PC-3 (cell line): ENCODE measurements around the gene HMGA1. TPM values are rescaled to one million over a fixed set of nuclear protein-coding genes. Genes with fewer than 3 reads are reported as not detected.
"Not testable (repeated sequence)": the region's sequence is repeated elsewhere in the genome, so short reads cannot be mapped to it uniquely, and the experiment has no call there.

ENCODE experiments used
- ATAC-seq: fragments of 200-7000 bp; cut with Tn5 transposase; 2 replicates; pipeline ENCODE4 v1.9.1; 2020; ENCODE audit warnings: mild to moderate bottlenecking, moderate library complexity
- BruUV-seq: library from RNA; stranded (reverse); fragments of 400-500 nt; replicated peaks from 2 replicates; lab custom pipeline; 2021; lab: Mats Ljungman, UMichigan
- CTCF ChIA-PET: fragments of 300-600 bp; sonication (Branson Sonifier 250); formaldehyde crosslinking; loops from one replicate; lab custom pipeline; 2022; ENCODE audit warnings: antibody characterized with exemption; lab: Charles Lee
- POLR2A ChIA-PET: fragments of 300-600 bp; sonication (Branson Sonifier 250); formaldehyde crosslinking; loops from one replicate; lab custom pipeline; 2022; ENCODE audit warnings: antibody characterized with exemption; ENCODE audit not compliant: unreplicated experiment; lab: Charles Lee
- DNase-seq: peaks from one replicate; pipeline ENCODE4 v3.0.0-alpha.2; 2015
- H2AFZ ChIP-seq: fragments of 300-600 bp; sonication (generic); 2 replicates; pipeline ENCODE4 v1.6.0; 2016; ENCODE audit warnings: antibody characterized with exemption, low read length
- H3F3A ChIP-seq: fragments of 300-600 bp; sonication (generic); one replicate; pipeline ENCODE4 v1.6.0; 2017; ENCODE audit warnings: antibody characterized with exemption, low read length, control low read depth, mild to moderate bottlenecking; ENCODE audit not compliant: unreplicated experiment
- H3K27ac ChIP-seq: fragments of 300-600 bp; sonication (generic); 2 replicates; pipeline ENCODE4 v1.5.1; 2016; ENCODE audit warnings: mild to moderate bottlenecking, low read length
- H3K27me3 ChIP-seq: fragments of 300-600 bp; sonication (generic); 2 replicates; pipeline ENCODE4 v1.6.1; 2016; ENCODE audit warnings: low read length, mixed read lengths
- H3K36me3 ChIP-seq: fragments of 300-600 bp; sonication (generic); 2 replicates; pipeline ENCODE4 v1.6.1; 2016; ENCODE audit warnings: low read depth, mixed run types, low read length, mixed read lengths
- H3K4me1 ChIP-seq: fragments of 300-600 bp; sonication (generic); 2 replicates; pipeline ENCODE4 v1.5.1; 2016; ENCODE audit warnings: low read length; ENCODE audit not compliant: insufficient read depth
- H3K4me2 ChIP-seq: fragments of 300-600 bp; sonication (generic); 2 replicates; pipeline ENCODE4 v1.6.0; 2016; ENCODE audit warnings: low read length
- H3K4me3 ChIP-seq: fragments of 300-600 bp; sonication (generic); 2 replicates; pipeline ENCODE4 v1.5.1; 2016; ENCODE audit warnings: mild to moderate bottlenecking, low read length, mixed read lengths
- H3K79me2 ChIP-seq: fragments of 300-600 bp; sonication (generic); 2 replicates; pipeline ENCODE4 v1.6.1; 2017; ENCODE audit warnings: low read length, mixed read lengths
- H3K9ac ChIP-seq: fragments of 300-600 bp; sonication (generic); 2 replicates; pipeline ENCODE4 v1.6.0; 2016; ENCODE audit warnings: mild to moderate bottlenecking, low read length
- H3K9me2 ChIP-seq: fragments of 300-600 bp; sonication (generic); replicated peaks from 2 replicates; pipeline ENCODE4 v1.6.1; 2016; ENCODE audit warnings: mixed run types, low read length, mixed read lengths
- H3K9me3 ChIP-seq: fragments of 300-600 bp; sonication (generic); 2 replicates; pipeline ENCODE4 v1.6.1; 2016; ENCODE audit warnings: low read length, mixed read lengths
- H4K20me1 ChIP-seq: fragments of 300-600 bp; sonication (generic); 2 replicates; pipeline ENCODE4 v1.6.1; 2016; ENCODE audit warnings: low read length, mixed read lengths
- CTCF ChIP-seq: fragments of 300-600 bp; sonication (generic); conservative IDR thresholded peaks from 2 replicates; pipeline ENCODE4 v1.5.1; 2017; ENCODE audit warnings: antibody characterized with exemption, low read depth, mild to moderate bottlenecking, low read length
- EZH2 ChIP-seq: fragments of 300-600 bp; sonication (generic); IDR thresholded peaks from one replicate; pipeline ENCODE4 v1.6.1; 2017; ENCODE audit warnings: antibody characterized with exemption, mild to moderate bottlenecking, low read length; ENCODE audit not compliant: unreplicated experiment
- EZH2phosphoT487 ChIP-seq: fragments of 300-600 bp; sonication (generic); IDR thresholded peaks from 2 replicates; pipeline ENCODE4 v1.6.1; 2018; ENCODE audit warnings: mild to moderate bottlenecking, antibody characterized with exemption, low read length, borderline replicate concordance
- intact Hi-C: fragments of 100-400 bp; cut with micrococcal nuclease; formaldehyde crosslinking; loops from 2 replicates; pipeline ENCODE4 v1.9.0; 2023
- total RNA-seq: library from RNA; depleted of rRNA; stranded (reverse); fragments of >200 nt; gene quantifications from 2 replicates; pipeline ENCODE4 v1.2.3, GENCODE V29; 2014

HMGA1 gene
- total RNA-seq, 1 experiment from 2014 or later, result 1,115 TPM

- Histone ChIP-seq H3K27ac (no peak overlapping the region), H4K20me1 (no peaks in the 10 kb centered on the region), H3K9me3 (no peaks in the 10 kb centered on the region), H3K79me2 (no peaks in the 10 kb centered on the region), H2AFZ (no peak overlapping the region), H3F3A (no peaks in the 10 kb centered on the region), H3K4me1 (no peaks in the 10 kb centered on the region), H3K9ac (no peak overlapping the region), H3K27me3 (no peaks in the 10 kb centered on the region), H3K36me3 (no peaks in the 10 kb centered on the region), H3K4me2 (no peak overlapping the region), H3K9me2 (no peaks in the 10 kb centered on the region), H3K4me3 (no peak overlapping the region)
- CTCF ChIA-PET, result no interaction called here
- intact Hi-C loops, result no loop called here
- POLR2A ChIA-PET, result no interaction called here
- ATAC-seq (no peak), DNase-seq (no peak)
- BruUV-seq, result no TSS peak
- TF ChIP-seq CTCF, result no peak
- TF ChIP-seq EZH2phosphoT487, result no peak
- no peak for TF ChIP-seq EZH2
These were observed 31.1 kb downstream of the HMGA1 start for GRCh38 chr6:34267746-34268145.

- BruUV-seq, CTCF ChIA-PET: not testable (repeated sequence)
These were observed 32.5 kb downstream of the HMGA1 start for GRCh38 chr6:34269132-34269531.

GRCh38 chr6:34269658-34270341 is 33.1 kb downstream of the HMGA1 start:
- BruUV-seq, H3K4me2 ChIP-seq, H2AFZ ChIP-seq, H3K79me2 ChIP-seq, H3K9me3 ChIP-seq, H3F3A ChIP-seq, H3K36me3 ChIP-seq, H3K9ac ChIP-seq, DNase-seq, POLR2A ChIA-PET, H4K20me1 ChIP-seq, H3K4me3 ChIP-seq, H3K27me3 ChIP-seq, H3K27ac ChIP-seq, intact Hi-C loops, H3K9me2 ChIP-seq, H3K4me1 ChIP-seq, ATAC-seq, CTCF ChIA-PET: not testable (repeated sequence)

More at GRCh38 chr6:34269132-34269531, 32.5 kb downstream of the HMGA1 start:
- H3K27me3 ChIP-seq, H3K4me2 ChIP-seq, POLR2A ChIA-PET, H3K27ac ChIP-seq, DNase-seq, H3K4me3 ChIP-seq, H4K20me1 ChIP-seq, H3K4me1 ChIP-seq, H3F3A ChIP-seq, H2AFZ ChIP-seq, H3K79me2 ChIP-seq, intact Hi-C loops, H3K9me2 ChIP-seq, H3K36me3 ChIP-seq, H3K9ac ChIP-seq, H3K9me3 ChIP-seq, ATAC-seq: not testable (repeated sequence)
